ENCODE measurements around the gene LRIG1. TPM values are rescaled to one million over a fixed set of nuclear protein-coding genes. Genes with fewer than 3 reads are reported as not detected.

LRIG1 gene
- total and polyA plus RNA-seq, 10 of the 15 experiments (the other 5 are each of a cell fraction or from before 2014, with no cell fraction given), result 0.84 to 16.4 (median 8.1) TPM

GRCh38 chr3:66419036-66419435 is 81.8 kb downstream of the LRIG1 start (continued):
- no peak for TF ChIP-seq ZNF687 (IDR thresholded peaks at IDR 0.05)
- no peak for TF ChIP-seq SREBF2 (IDR thresholded peaks at IDR 0.05; ENCODE audit: low read length)
- no peak for TF ChIP-seq RB1 (IDR thresholded peaks at IDR 0.05; ENCODE audit: borderline replicate concordance)
- no peak for TF ChIP-seq EED (IDR thresholded peaks at IDR 0.05; ENCODE audit: low read depth)
- TF ChIP-seq POLR2AphosphoS2 (IDR thresholded peaks at IDR 0.05; ENCODE audit: low read depth, low read length), result no peak
- no peak for TF ChIP-seq NR2C2 (IDR thresholded peaks at IDR 0.05; ENCODE audit: borderline replicate concordance, control insufficient read depth, insufficient read length, low read depth)

GRCh38 chr3:66418475-66418931 is 82.3 kb downstream of the LRIG1 start:
- no peak overlapping the region for H3K4me2 ChIP-seq (ENCODE audit: control insufficient read depth, insufficient read depth)
- DNase-seq (ENCODE audit: low read depth, low spot score) (no peak), FAIRE-seq (no peak), ATAC-seq (no peak)
- CTCF ChIA-PET, result interaction anchor here (0.9 kb wide), 1 partner anchor 41 kb away, joined by 3 read pairs; no protein-coding TSS in a partner anchor
- no peaks in the 10 kb centered on the region for H3K27me3 ChIP-seq (replicated peaks in 1 of 2; ENCODE audit: control insufficient read depth in 2 of 2, insufficient read depth in 2 of 2, low read length in 1 of 2)
- in situ Hi-C loops (cut with MboI), result no loop called here
- H3K4me3 ChIP-seq, result no peak overlapping the region
- H3K36me3 ChIP-seq (ENCODE audit: control insufficient read depth in 2 of 2, insufficient read depth in 2 of 2, low read length in 1 of 2), result no peaks in the 10 kb centered on the region; a peak in 2 of 4 replicates
- H4K20me1 ChIP-seq (ENCODE audit: control insufficient read depth, insufficient read depth), result no peaks in the 10 kb centered on the region; the same call in 1 of the 2 replicates
- WGBS (ENCODE audit: insufficient coverage, insufficient replicate concordance, low lambda C conversion rate, missing lambda C conversion rate), result 70% methylated on average over 12 of the region's 12 CpGs
- SMC1A ChIA-PET (ENCODE audit: uncharacterized antibody, unreplicated experiment), result no interaction called here
- H3K27ac ChIP-seq (ENCODE audit: control insufficient read depth, insufficient read depth), result no peak overlapping the region
- H2AFZ ChIP-seq (ENCODE audit: control insufficient read depth, low read depth, low read length), result no peak overlapping the region
- no peaks in the 10 kb centered on the region for H3K4me1 ChIP-seq (ENCODE audit: control insufficient read depth, insufficient read depth, low read length)
- H3K9me3 ChIP-seq (replicated peaks; ENCODE audit: control insufficient read depth, insufficient read depth, low read length), result peaks cover 7% of the 10 kb centered on the region; the same call in 2 of the 3 replicates
- POLR2A ChIA-PET, result no interaction called here
- no peaks in the 10 kb centered on the region for H3K79me2 ChIP-seq (ENCODE audit: control insufficient read depth, insufficient read depth, low read length)
- BruUV-seq (replicated peaks), result no TSS peak
- H3K9ac ChIP-seq (ENCODE audit: control insufficient read depth, insufficient read depth, low read length), result no peak overlapping the region
- RAD21 ChIA-PET (ENCODE audit: unreplicated experiment), result no interaction called here
- intact Hi-C loops (cut with micrococcal nuclease; ENCODE audit: unreplicated experiment), result no loop called here
- no peak for TF ChIP-seq SREBF1 (IDR thresholded peaks at IDR 0.05; ENCODE audit: low read length)
- no peak for TF ChIP-seq BCL3 (IDR thresholded peaks at IDR 0.05; ENCODE audit: borderline replicate concordance, insufficient read depth, low read depth, low read length, poor library complexity, severe bottlenecking)
